ENCODE data around the gene MED12L. TPM values are rescaled to one million over a fixed set of nuclear protein-coding genes. Genes with fewer than 3 reads are reported as not detected.
A peak's percentile ranks its signal among the peaks of the same experiment; 100 is the strongest.

The MED12L gene
- total RNA-seq, 1 donor from 2014 or later, result 0.97 TPM

- no peaks in the 10 kb centered on the region for H3K9me3 Mint-ChIP-seq (ENCODE audit: low read depth)
These were observed 347.3 kb downstream of the MED12L start for GRCh38 chr3:151432616-151433372.

GRCh38 chr3:151434151-151434890 lies 348.9 kb downstream of the MED12L start:
- Mint-ChIP-seq H3K9me3 (ENCODE audit: low read depth) (no peaks in the 10 kb centered on the region), H3K4me3 (ENCODE audit: unreplicated experiment) (no peak overlapping the region), H3K27ac (ENCODE audit: unreplicated experiment) (peak overlapping the region; percentile 63), H3K36me3 (ENCODE audit: low read depth) (peaks cover 3% of the 10 kb centered on the region), H3K4me1 (ENCODE audit: low read depth) (peaks cover 14% of the 10 kb centered on the region), H3K27me3 (ENCODE audit: low read depth) (no peaks in the 10 kb centered on the region)
- no peak for TF ChIP-seq CTCF (IDR thresholded peaks at IDR 0.05)
- DNase-seq (ENCODE audit: low spot score), result no peak

More at GRCh38 chr3:151432616-151433372, 347.3 kb downstream of the MED12L start:
- Mint-ChIP-seq H3K4me1 (ENCODE audit: low read depth) (peaks cover 14% of the 10 kb centered on the region), H3K27ac (ENCODE audit: unreplicated experiment) (no peak overlapping the region), H3K36me3 (ENCODE audit: low read depth) (peaks cover 3% of the 10 kb centered on the region), H3K27me3 (ENCODE audit: low read depth) (no peaks in the 10 kb centered on the region), H3K4me3 (ENCODE audit: unreplicated experiment) (no peak overlapping the region)
- no peak for DNase-seq (ENCODE audit: low spot score)
- TF ChIP-seq CTCF (IDR thresholded peaks at IDR 0.05), result no peak

- H3K27ac Mint-ChIP-seq (ENCODE audit: unreplicated experiment), result no peak overlapping the region
- H3K36me3 Mint-ChIP-seq (ENCODE audit: low read depth), result no peaks in the 10 kb centered on the region
- H3K4me3 Mint-ChIP-seq (ENCODE audit: unreplicated experiment), result no peak overlapping the region
- no peak for TF ChIP-seq CTCF (IDR thresholded peaks at IDR 0.05)
- H3K4me1 Mint-ChIP-seq (ENCODE audit: low read depth), result peaks cover 11% of the 10 kb centered on the region
- DNase-seq (ENCODE audit: low spot score), result no peak
- no peaks in the 10 kb centered on the region for H3K9me3 Mint-ChIP-seq (ENCODE audit: low read depth)
- H3K27me3 Mint-ChIP-seq (ENCODE audit: low read depth), result no peaks in the 10 kb centered on the region
These were observed 351.4 kb downstream of the MED12L start for GRCh38 chr3:151436675-151437446.

GRCh38 chr3:151437906-151438305 lies 352.4 kb downstream of the MED12L start:
- DNase-seq (ENCODE audit: low spot score), result no peak
- no peak for TF ChIP-seq CTCF (IDR thresholded peaks at IDR 0.05)
- Mint-ChIP-seq H3K27ac (ENCODE audit: unreplicated experiment) (no peak overlapping the region), H3K9me3 (ENCODE audit: low read depth) (no peaks in the 10 kb centered on the region), H3K4me1 (ENCODE audit: low read depth) (peaks cover 11% of the 10 kb centered on the region), H3K36me3 (ENCODE audit: low read depth) (no peaks in the 10 kb centered on the region), H3K4me3 (ENCODE audit: unreplicated experiment) (no peak overlapping the region), H3K27me3 (ENCODE audit: low read depth) (no peaks in the 10 kb centered on the region)

- DNase-seq (ENCODE audit: low spot score), result no peak
- TF ChIP-seq CTCF (IDR thresholded peaks at IDR 0.05), result peak; percentile 95
- Mint-ChIP-seq H3K9me3 (ENCODE audit: low read depth) (no peaks in the 10 kb centered on the region), H3K4me1 (ENCODE audit: low read depth) (peaks cover 3% of the 10 kb centered on the region), H3K27ac (ENCODE audit: unreplicated experiment) (no peak overlapping the region), H3K27me3 (ENCODE audit: low read depth) (no peaks in the 10 kb centered on the region), H3K36me3 (ENCODE audit: low read depth) (no peaks in the 10 kb centered on the region), H3K4me3 (ENCODE audit: unreplicated experiment) (no peak overlapping the region)
These were observed 354.2 kb downstream of the MED12L start for GRCh38 chr3:151439652-151440125.

All from chondrocyte (in vitro differentiated cells).